ENCODE results near the gene CCR9.
A peak's percentile ranks its signal among the peaks of the same experiment; 100 is the strongest.

Gene CCR9

GRCh38 chr3:45907769-45908705 is 21.7 kb downstream of the CCR9 start:
- DNase-seq (ENCODE audit: low spot score) = no peak

- no peak for DNase-seq (ENCODE audit: low spot score)
Observed at GRCh38 chr3:45908761-45909160, 22.4 kb downstream of the CCR9 start.

- DNase-seq (ENCODE audit: low spot score) = no peak
Observed at GRCh38 chr3:45909542-45909941, 23.2 kb downstream of the CCR9 start.

GRCh38 chr3:45910892-45911291 is 24.5 kb downstream of the CCR9 start:
- no peak for DNase-seq (ENCODE audit: low spot score)

GRCh38 chr3:45911511-45912226 is 25.3 kb downstream of the CCR9 start:
- no peak for DNase-seq (ENCODE audit: low spot score)

- DNase-seq (ENCODE audit: low spot score) = no peak
Observed at GRCh38 chr3:45912435-45912834, 26.1 kb downstream of the CCR9 start.

GRCh38 chr3:45914362-45915058 is 28.2 kb downstream of the CCR9 start:
- no peak for DNase-seq (ENCODE audit: low spot score)

- DNase-seq (ENCODE audit: low spot score) = no peak
Observed at GRCh38 chr3:45915059-45915439, 28.7 kb downstream of the CCR9 start.

GRCh38 chr3:45915518-45916231 is 29.3 kb downstream of the CCR9 start:
- no peak for DNase-seq (ENCODE audit: low spot score)

GRCh38 chr3:45917146-45917898 is 31.0 kb downstream of the CCR9 start:
- DNase-seq (ENCODE audit: low spot score) = no peak

GRCh38 chr3:45921158-45922038 is 35.1 kb downstream of the CCR9 start:
- DNase-seq (ENCODE audit: low spot score) = no peak

GRCh38 chr3:45922039-45922326 is 35.6 kb downstream of the CCR9 start:
- DNase-seq (ENCODE audit: low spot score) = no peak

GRCh38 chr3:45922950-45923590 is 36.7 kb downstream of the CCR9 start:
- DNase-seq (ENCODE audit: low spot score) = no peak

GRCh38 chr3:45923755-45924154 is 37.4 kb downstream of the CCR9 start:
- DNase-seq (ENCODE audit: low spot score) = no peak

- DNase-seq (ENCODE audit: low spot score) = no peak
Observed at GRCh38 chr3:45927881-45928280, 41.5 kb downstream of the CCR9 start.

- peak; percentile 6 for DNase-seq (ENCODE audit: low spot score)
Observed at GRCh38 chr3:45929042-45929679, 42.8 kb downstream of the CCR9 start.

GRCh38 chr3:45931496-45931895 is 45.2 kb downstream of the CCR9 start:
- DNase-seq (ENCODE audit: low spot score) = peak; percentile 15

GRCh38 chr3:45932112-45932511 is 45.8 kb downstream of the CCR9 start:
- no peak for DNase-seq (ENCODE audit: low spot score)

- DNase-seq (ENCODE audit: low spot score) = no peak
Observed at GRCh38 chr3:45933591-45933990, 47.2 kb downstream of the CCR9 start.

Measured in SK-N-DZ (cell line).